Measurements from ENCODE around the gene BAG1. TPM values are rescaled to one million over a fixed set of nuclear protein-coding genes. Genes with fewer than 3 reads are reported as not detected.
A peak's percentile ranks its signal among the peaks of the same experiment; 100 is the strongest.

BAG1 gene
- total and polyA plus RNA-seq, 2 of the 13 experiments (the other 11 are each of a cell fraction or from before 2014, with no cell fraction given): 23.1 to 59.5 TPM

DNA sequence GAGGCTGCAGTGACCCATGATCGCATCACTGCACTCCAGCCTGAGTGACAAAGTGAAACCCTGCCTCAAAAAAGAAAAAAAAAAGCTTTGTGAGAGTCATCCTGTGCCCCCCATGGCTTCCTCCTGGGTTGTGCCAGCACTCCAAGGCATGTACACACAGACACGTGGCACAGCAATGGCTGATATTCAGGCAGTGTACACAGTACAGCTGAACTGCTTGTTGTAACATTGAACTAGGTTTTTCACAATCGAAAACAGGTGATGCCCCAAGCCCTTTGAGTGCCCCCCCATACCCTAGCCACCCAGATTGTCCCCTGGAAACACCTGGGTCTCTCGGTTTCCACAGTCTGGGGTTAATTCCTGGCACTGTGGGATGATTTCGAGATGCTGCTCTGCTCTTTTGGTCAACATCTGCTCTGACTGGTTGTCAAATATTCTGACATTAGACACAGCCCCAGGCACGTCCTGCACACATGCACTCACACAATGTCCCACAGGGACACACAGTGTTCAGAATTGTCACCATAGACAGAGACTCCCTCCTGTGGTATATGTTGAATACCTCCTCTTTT lies 15.3 kb downstream of the BAG1 start:
- TF ChIP-seq, protein P1, sequence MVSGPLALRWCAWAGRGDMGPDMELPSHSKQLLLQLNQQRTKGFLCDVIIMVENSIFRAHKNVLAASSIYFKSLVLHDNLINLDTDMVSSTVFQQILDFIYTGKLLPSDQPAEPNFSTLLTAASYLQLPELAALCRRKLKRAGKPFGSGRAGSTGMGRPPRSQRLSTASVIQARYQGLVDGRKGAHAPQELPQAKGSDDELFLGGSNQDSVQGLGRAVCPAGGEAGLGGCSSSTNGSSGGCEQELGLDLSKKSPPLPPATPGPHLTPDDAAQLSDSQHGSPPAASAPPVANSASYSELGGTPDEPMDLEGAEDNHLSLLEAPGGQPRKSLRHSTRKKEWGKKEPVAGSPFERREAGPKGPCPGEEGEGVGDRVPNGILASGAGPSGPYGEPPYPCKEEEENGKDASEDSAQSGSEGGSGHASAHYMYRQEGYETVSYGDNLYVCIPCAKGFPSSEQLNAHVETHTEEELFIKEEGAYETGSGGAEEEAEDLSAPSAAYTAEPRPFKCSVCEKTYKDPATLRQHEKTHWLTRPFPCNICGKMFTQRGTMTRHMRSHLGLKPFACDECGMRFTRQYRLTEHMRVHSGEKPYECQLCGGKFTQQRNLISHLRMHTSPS (CRISPR knock-in tag; IDR thresholded peaks at IDR 0.05; ENCODE audit: low read depth): no peak
- TF ChIP-seq NFE2L1 (CRISPR knock-in tag; IDR thresholded peaks at IDR 0.05; ENCODE audit: borderline replicate concordance) (no peak), SMC3 (IDR thresholded peaks at IDR 0.05; ENCODE audit: low read length) (no peak), NFYC (CRISPR knock-in tag; IDR thresholded peaks at IDR 0.05) (no peak), HIVEP1 (CRISPR knock-in tag; IDR thresholded peaks at IDR 0.05) (no peak), CCAR2 (optimal IDR thresholded peaks at IDR 0.05; ENCODE audit: low read depth, low read length) (no peak), ZSCAN20 (CRISPR knock-in tag; IDR thresholded peaks at IDR 0.05; ENCODE audit: borderline replicate concordance) (no peak)
- peak; percentile 37 for ATAC-seq
- no peaks in the 10 kb centered on the region for H4K20me1 ChIP-seq (ENCODE audit: insufficient read depth, low read length)
- ChIA-PET POLR2A (no interaction called here), CTCF (ENCODE audit: low intra/inter-chr PET ratio, low total read pairs) (no interaction called here)
- peaks cover 4% of the 10 kb centered on the region for H3K4me1 ChIP-seq (ENCODE audit: insufficient read depth, low read length)
- in situ Hi-C loops (cut with HindIII; ENCODE audit: extremely low pct_ligation_motif_present, low pct_unique_long_range_greater_than_20kb) (no loop called here), intact Hi-C loops (cut with micrococcal nuclease; ENCODE audit: unreplicated experiment) (no loop called here)
- no peak for DNase-seq (ENCODE audit: low spot score)
- H3K4me2 ChIP-seq (ENCODE audit: low read depth, low read length): no peak overlapping the region
- WGBS (ENCODE audit: low lambda C conversion rate): 79% methylated on average over 6 of the region's 6 CpGs
- peaks cover 5 to 18% of the 10 kb centered on the region in 2 experiments; a peak in 4 of 5 replicates for H3K36me3 ChIP-seq (replicated peaks in 1 of 2; ENCODE audit: control insufficient read depth in 1 of 2, insufficient read depth in 2 of 2, low read length in 2 of 2)
- no peak overlapping the region for H3K4me3 ChIP-seq (replicated peaks in 1 of 3; ENCODE audit: insufficient read depth in 1 of 3, low read depth in 2 of 3, low read length in 3 of 3)
- no peak for FAIRE-seq
- H3K27me3 ChIP-seq (ENCODE audit: control insufficient read depth in 1 of 2, insufficient read depth in 2 of 2, low read length in 2 of 2): no peaks in the 10 kb centered on the region
- H3K9ac ChIP-seq (ENCODE audit: insufficient read depth, low read depth, low read length): no peak overlapping the region
- H3K27ac ChIP-seq (ENCODE audit: extremely low read length, insufficient read depth, low read length): no peak overlapping the region
- H2AFZ ChIP-seq (ENCODE audit: low read length): no peak overlapping the region
- no peaks in the 10 kb centered on the region for H3K79me2 ChIP-seq (ENCODE audit: insufficient read depth, low read length)
- H3K9me3 ChIP-seq (ENCODE audit: low read length): no peaks in the 10 kb centered on the region
- no TSS peak for BruUV-seq (replicated peaks)

- Histone ChIP-seq H4K20me1 (ENCODE audit: insufficient read depth, low read length) (no peaks in the 10 kb centered on the region), H3K4me3 (replicated peaks in 1 of 3; ENCODE audit: insufficient read depth in 1 of 3, low read depth in 2 of 3, low read length in 3 of 3) (no peak overlapping the region), H3K36me3 (replicated peaks in 1 of 2; ENCODE audit: control insufficient read depth in 1 of 2, insufficient read depth in 2 of 2, low read length in 2 of 2) (peaks cover 5 to 17% of the 10 kb centered on the region in 2 experiments; a peak in 3 of 5 replicates), H3K27me3 (ENCODE audit: control insufficient read depth in 1 of 2, insufficient read depth in 2 of 2, low read length in 2 of 2) (no peaks in the 10 kb centered on the region), H3K4me2 (ENCODE audit: low read depth, low read length) (no peak overlapping the region), H3K27ac (ENCODE audit: extremely low read length, insufficient read depth, low read length) (no peak overlapping the region), H3K79me2 (ENCODE audit: insufficient read depth, low read length) (no peaks in the 10 kb centered on the region), H3K4me1 (ENCODE audit: insufficient read depth, low read length) (peaks cover 9% of the 10 kb centered on the region), H2AFZ (ENCODE audit: low read length) (no peak overlapping the region), H3K9ac (ENCODE audit: insufficient read depth, low read depth, low read length) (no peak overlapping the region), H3K9me3 (ENCODE audit: low read length) (no peaks in the 10 kb centered on the region)
- in situ Hi-C loops (cut with HindIII; ENCODE audit: extremely low pct_ligation_motif_present, low pct_unique_long_range_greater_than_20kb) (no loop called here), intact Hi-C loops (cut with micrococcal nuclease; ENCODE audit: unreplicated experiment) (no loop called here)
- no peak for DNase-seq (ENCODE audit: low spot score)
- no peak for ATAC-seq
- WGBS (ENCODE audit: low lambda C conversion rate): 95% methylated on average over 3 of the region's 3 CpGs
- TF ChIP-seq DPF2 (CRISPR knock-in tag; IDR thresholded peaks at IDR 0.05; ENCODE audit: borderline replicate concordance, low read depth) (no peak), MBD4 (IDR thresholded peaks at IDR 0.05; ENCODE audit: borderline replicate concordance, low read length) (no peak), ZNF841 (CRISPR knock-in tag; IDR thresholded peaks at IDR 0.05; ENCODE audit: borderline replicate concordance) (no peak), ZNF740 (CRISPR knock-in tag; IDR thresholded peaks at IDR 0.05) (no peak), GATAD1 (CRISPR knock-in tag; IDR thresholded peaks at IDR 0.05) (no peak), ZBTB25 (CRISPR knock-in tag; IDR thresholded peaks at IDR 0.05) (no peak)
- FAIRE-seq: no peak
- ChIA-PET CTCF (ENCODE audit: low intra/inter-chr PET ratio, low total read pairs) (no interaction called here), POLR2A (no interaction called here)
- BruUV-seq (replicated peaks): no TSS peak
Observed at GRCh38 chr9:33248606-33249005, 15.9 kb downstream of the BAG1 start.

Data from HepG2 (cell line).